HUES6 (cell line): ENCODE results near the gene MYO9B.

Experiments
- H3K27ac ChIP-seq: 2 replicates; pipeline ENCODE4 v1.7.0; 2013; ENCODE audit warnings: low read depth, mild to moderate bottlenecking, low read length, inconsistent platforms
- H3K27me3 ChIP-seq: 2 replicates; pipeline ENCODE4 v1.6.1; 2013; ENCODE audit warnings: low read length; ENCODE audit not compliant: control insufficient read depth, insufficient read depth
- H3K36me3 ChIP-seq: 2 replicates; pipeline ENCODE4 v1.6.1; 2013; ENCODE audit warnings: low read length; ENCODE audit not compliant: control insufficient read depth, insufficient read depth
- H3K4me1 ChIP-seq: 2 replicates; pipeline ENCODE4 v1.6.1; 2013; ENCODE audit warnings: low read length; ENCODE audit not compliant: control insufficient read depth, insufficient read depth
- H3K4me3 ChIP-seq: 2 replicates; pipeline ENCODE4 v1.5.1; 2013; ENCODE audit warnings: low read depth, low read length
- H3K9ac ChIP-seq: one replicate; pipeline ENCODE4 v1.6.1; 2013; ENCODE audit warnings: mild to moderate bottlenecking, low read length
- H3K9me3 ChIP-seq: 2 replicates; pipeline ENCODE4 v1.6.1; 2013; ENCODE audit warnings: low read depth, low read length; ENCODE audit not compliant: control insufficient read depth, insufficient read depth

MYO9B gene

DNA sequence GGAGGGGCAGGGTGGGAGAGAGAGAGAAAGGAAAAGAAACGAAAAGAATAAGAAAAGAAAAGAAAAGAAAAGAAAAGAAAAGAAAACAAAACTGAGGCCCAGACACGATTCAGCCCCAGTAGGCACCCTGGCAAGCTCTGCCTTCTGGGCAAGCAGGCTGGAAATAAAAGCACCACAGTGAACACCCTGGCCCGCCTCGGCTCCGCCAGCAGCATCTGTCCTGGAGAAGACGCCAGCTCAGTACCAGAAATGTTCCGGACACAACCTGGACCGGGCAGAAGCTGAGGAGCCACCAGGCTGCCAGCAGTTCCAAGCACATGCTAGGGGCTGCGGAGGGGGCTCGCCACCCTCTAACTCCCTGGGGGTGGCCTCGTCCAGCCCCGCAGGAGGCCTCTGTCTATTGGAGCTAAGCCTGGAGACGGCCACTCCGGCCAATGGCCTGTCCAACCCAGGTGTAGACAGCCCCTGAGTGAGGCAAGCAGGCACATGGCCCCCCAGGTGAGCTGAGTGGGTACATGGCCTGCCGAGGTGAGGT lies 37.5 kb upstream of the MYO9B start:
- H3K36me3 ChIP-seq: no peaks in the 10 kb centered on the region
- H3K4me3 ChIP-seq: no peak overlapping the region
- no peak overlapping the region for H3K27ac ChIP-seq
- H3K9me3 ChIP-seq: no peaks in the 10 kb centered on the region
- H3K27me3 ChIP-seq: no peaks in the 10 kb centered on the region
- no peaks in the 10 kb centered on the region for H3K4me1 ChIP-seq
- no peak overlapping the region for H3K9ac ChIP-seq

- H3K4me3 ChIP-seq: no peak overlapping the region
- no peak overlapping the region for H3K9ac ChIP-seq
- H3K9me3 ChIP-seq: no peaks in the 10 kb centered on the region
- no peaks in the 10 kb centered on the region for H3K27me3 ChIP-seq
- no peaks in the 10 kb centered on the region for H3K4me1 ChIP-seq
- H3K36me3 ChIP-seq: no peaks in the 10 kb centered on the region
- H3K27ac ChIP-seq: no peak overlapping the region
These were observed 33.6 kb upstream of the MYO9B start for GRCh38 chr19:17041976-17042375.

GRCh38 chr19:17043744-17044143 lies 31.8 kb upstream of the MYO9B start:
- H3K27me3 ChIP-seq: no peaks in the 10 kb centered on the region
- H3K9ac ChIP-seq: no peak overlapping the region

GRCh38 chr19:17045907-17046502 lies 29.6 kb upstream of the MYO9B start:
- H3K9me3 ChIP-seq: no peaks in the 10 kb centered on the region
- no peak overlapping the region for H3K9ac ChIP-seq

More at GRCh38 chr19:17043744-17044143, 31.8 kb upstream of the MYO9B start:
- H3K36me3 ChIP-seq: peaks cover 9% of the 10 kb centered on the region
- H3K4me1 ChIP-seq: no peaks in the 10 kb centered on the region
- no peaks in the 10 kb centered on the region for H3K9me3 ChIP-seq
- H3K4me3 ChIP-seq: no peak overlapping the region
- H3K27ac ChIP-seq: no peak overlapping the region

GRCh38 chr19:17048885-17049453 lies 26.6 kb upstream of the MYO9B start:
- H3K4me1 ChIP-seq: no peaks in the 10 kb centered on the region
- H3K9ac ChIP-seq: no peak overlapping the region
- H3K4me3 ChIP-seq: no peak overlapping the region
- no peak overlapping the region for H3K27ac ChIP-seq
- H3K9me3 ChIP-seq: no peaks in the 10 kb centered on the region
- H3K36me3 ChIP-seq: peaks cover 58% of the 10 kb centered on the region
- no peaks in the 10 kb centered on the region for H3K27me3 ChIP-seq

More at GRCh38 chr19:17045907-17046502, 29.6 kb upstream of the MYO9B start:
- no peaks in the 10 kb centered on the region for H3K27me3 ChIP-seq
- no peaks in the 10 kb centered on the region for H3K4me1 ChIP-seq
- peaks cover 31% of the 10 kb centered on the region for H3K36me3 ChIP-seq
- H3K27ac ChIP-seq: no peak overlapping the region
- H3K4me3 ChIP-seq: no peak overlapping the region

- Histone ChIP-seq H3K4me1 (no peaks in the 10 kb centered on the region), H3K9ac (no peak overlapping the region)
These were observed 25.8 kb upstream of the MYO9B start for GRCh38 chr19:17049711-17050280.

GRCh38 chr19:17052439-17052838 lies 23.1 kb upstream of the MYO9B start:
- Histone ChIP-seq H3K9me3 (no peaks in the 10 kb centered on the region), H3K27ac (no peak overlapping the region), H3K4me3 (no peak overlapping the region), H3K27me3 (no peaks in the 10 kb centered on the region), H3K9ac (no peak overlapping the region), H3K4me1 (no peaks in the 10 kb centered on the region), H3K36me3 (peaks cover 81% of the 10 kb centered on the region)

More at GRCh38 chr19:17049711-17050280, 25.8 kb upstream of the MYO9B start:
- no peaks in the 10 kb centered on the region for H3K9me3 ChIP-seq
- peaks cover 63% of the 10 kb centered on the region for H3K36me3 ChIP-seq
- no peaks in the 10 kb centered on the region for H3K27me3 ChIP-seq
- H3K4me3 ChIP-seq: no peak overlapping the region
- H3K27ac ChIP-seq: no peak overlapping the region

- Histone ChIP-seq H3K4me3 (no peak overlapping the region), H3K36me3 (peaks cover 88% of the 10 kb centered on the region), H3K9me3 (peaks cover 12% of the 10 kb centered on the region; the same call in 1 of the 2 replicates)
These were observed 20.8 kb upstream of the MYO9B start for GRCh38 chr19:17054746-17055145.

GRCh38 chr19:17055636-17056035 lies 19.9 kb upstream of the MYO9B start:
- Histone ChIP-seq H3K4me3 (no peak overlapping the region), H3K9ac (no peak overlapping the region), H3K27me3 (no peaks in the 10 kb centered on the region), H3K4me1 (no peaks in the 10 kb centered on the region), H3K27ac (no peak overlapping the region), H3K36me3 (peaks cover 85% of the 10 kb centered on the region), H3K9me3 (peaks cover 12% of the 10 kb centered on the region; the same call in 1 of the 2 replicates)

More at GRCh38 chr19:17054746-17055145, 20.8 kb upstream of the MYO9B start:
- Histone ChIP-seq H3K4me1 (no peaks in the 10 kb centered on the region), H3K27ac (no peak overlapping the region), H3K9ac (no peak overlapping the region), H3K27me3 (no peaks in the 10 kb centered on the region)

- Histone ChIP-seq H3K9me3 (peaks cover 12% of the 10 kb centered on the region; the same call in 1 of the 2 replicates), H3K27me3 (no peaks in the 10 kb centered on the region), H3K36me3 (peaks cover 78% of the 10 kb centered on the region)
These were observed 17.3 kb upstream of the MYO9B start for GRCh38 chr19:17058236-17058635.

DNA sequence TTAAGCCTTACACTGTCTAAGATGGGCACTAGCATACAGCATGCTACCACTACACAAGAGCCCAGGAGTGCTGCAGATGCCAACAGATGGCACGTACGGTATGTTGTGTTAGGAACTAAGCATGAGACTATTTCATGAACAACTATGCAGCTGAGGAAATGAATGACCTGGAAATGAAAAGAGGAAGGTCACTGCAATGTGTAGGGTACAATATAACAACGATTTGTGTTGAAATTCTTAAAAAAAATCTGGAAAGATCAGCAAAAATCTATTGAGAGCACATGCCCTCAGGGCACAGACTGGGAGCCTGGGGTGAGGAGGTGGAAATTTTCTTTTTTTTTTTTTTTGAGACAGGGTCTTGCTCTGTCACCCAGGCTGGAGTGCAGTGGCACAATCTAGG lies 14.8 kb upstream of the MYO9B start:
- H3K27ac ChIP-seq: no peak overlapping the region
- peaks cover 12% of the 10 kb centered on the region; the same call in 1 of the 2 replicates for H3K9me3 ChIP-seq
- no peaks in the 10 kb centered on the region for H3K4me1 ChIP-seq
- H3K9ac ChIP-seq: no peak overlapping the region
- peaks cover 70% of the 10 kb centered on the region for H3K36me3 ChIP-seq
- H3K27me3 ChIP-seq: no peaks in the 10 kb centered on the region
- H3K4me3 ChIP-seq: no peak overlapping the region

More at GRCh38 chr19:17058236-17058635, 17.3 kb upstream of the MYO9B start:
- no peak overlapping the region for H3K4me3 ChIP-seq
- H3K4me1 ChIP-seq: no peaks in the 10 kb centered on the region
- no peak overlapping the region for H3K27ac ChIP-seq
- no peak overlapping the region for H3K9ac ChIP-seq
